Spleen (tissue), 7 donors: ENCODE data around the gene SUSD2.

Experiments
- CTCF ChIP-seq, 11 experiments: fragments of 200-600 bp in 7 of 11; fragments of 450-650 bp in 4 of 11; sonication (generic) in 4 of 11; IDR thresholded peaks in 8 of 11; conservative IDR thresholded peaks in 3 of 11; 1 replicate in 7 of 11; 2 replicates in 4 of 11; pipeline versions ENCODE4 v1.4.0 to v1.8.0; 2016 to 2021; ENCODE audit warnings: antibody characterized with exemption in 11 of 11, inconsistent platforms in 4 of 11, mild to moderate bottlenecking in 1 of 11
- POLR2A ChIP-seq, 3 donors: fragments of 450-650 bp; IDR thresholded peaks; one replicate each; pipeline ENCODE4 v1.5.1; 2017; ENCODE audit warnings: antibody characterized with exemption in 3 of 3, mild to moderate bottlenecking in 1 of 3
- POLR2AphosphoS5 ChIP-seq, 3 donors: sonication (generic); formaldehyde crosslinking; IDR thresholded peaks; one replicate each; pipeline ENCODE4 v1.5.1; 2017; ENCODE audit warnings: antibody characterized with exemption in 3 of 3
- donor health status: DM: no; HTN: no; CAD: no; lungs with moderate emphysema.
- donor health status: DM: no; HTN: no; CAD: no.
- donor health status: DM: no; HTN: no; CAD: no.

GRCh38 chr22:24156913-24157821 lies 24.1 kb upstream of the SUSD2 start:
- TF ChIP-seq CTCF (IDR thresholded peaks at IDR 0.05 in 8 of 11, conservative IDR thresholded peaks at IDR 0.05 in 3 of 11) (peak; percentile 91 to 99 (median 97)), POLR2AphosphoS5 (IDR thresholded peaks at IDR 0.05) (peak; percentile 58 to 81 (median 78)), POLR2A (IDR thresholded peaks at IDR 0.05) (peak in 1 of 3 donors; percentile 8)
